ENCODE measurements around the gene PREB. TPM values are rescaled to one million over a fixed set of nuclear protein-coding genes. Genes with fewer than 3 reads are reported as not detected.

Gene PREB
- total RNA-seq, 1 experiment from 2014 or later, result 52.7 TPM

DNA sequence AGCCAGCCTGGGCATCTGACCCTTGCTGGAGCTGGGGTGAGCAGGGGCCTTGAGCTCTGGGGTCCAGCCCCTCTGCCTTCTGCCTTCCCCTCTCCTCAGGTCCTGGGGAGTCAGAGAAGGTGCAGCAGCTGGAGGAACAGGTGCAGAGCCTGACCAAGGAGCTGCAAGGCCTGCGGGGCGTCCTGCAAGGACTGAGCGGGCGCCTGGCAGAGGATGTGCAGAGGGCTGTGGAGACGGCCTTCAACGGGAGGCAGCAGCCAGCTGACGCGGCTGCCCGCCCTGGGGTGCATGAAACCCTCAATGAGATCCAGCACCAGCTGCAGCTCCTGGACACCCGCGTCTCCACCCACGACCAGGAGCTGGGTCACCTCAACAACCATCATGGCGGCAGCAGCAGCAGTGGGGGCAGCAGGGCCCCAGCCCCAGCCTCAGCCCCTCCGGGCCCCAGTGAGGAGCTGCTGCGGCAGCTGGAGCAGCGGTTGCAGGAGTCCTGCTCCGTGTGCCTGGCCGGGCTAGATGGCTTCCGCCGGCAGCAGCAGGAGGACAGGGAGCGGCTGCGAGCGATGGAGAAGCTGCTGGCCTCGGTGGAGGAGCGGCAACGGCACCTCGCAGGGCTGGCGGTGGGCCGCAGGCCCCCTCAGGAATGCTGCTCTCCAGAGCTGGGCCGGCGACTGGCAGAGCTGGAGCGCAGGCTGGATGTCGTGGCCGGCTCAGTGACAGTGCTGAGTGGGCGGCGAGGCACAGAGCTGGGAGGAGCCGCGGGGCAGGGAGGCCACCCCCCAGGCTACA is 52.3 kb downstream of the PREB start:
- H3K4me1 ChIP-seq (ENCODE audit: insufficient read depth, low read length, poor library complexity, severe bottlenecking), result peaks cover 28% of the 10 kb centered on the region
- H3K27me3 ChIP-seq (replicated peaks; ENCODE audit: insufficient read depth, low read depth, low read length, poor library complexity), result no peaks in the 10 kb centered on the region
- TF ChIP-seq EZH2 (IDR thresholded peaks at IDR 0.05; ENCODE audit: borderline replicate concordance, low read depth, low read length, poor library complexity, severe bottlenecking), result no peak
- no peak for TF ChIP-seq CTCF (conservative IDR thresholded peaks at IDR 0.05; ENCODE audit: low read depth, low read length)
- intact Hi-C loops (cut with micrococcal nuclease; ENCODE audit: unreplicated experiment), result no loop called here
- H3K4me3 ChIP-seq (ENCODE audit: low read depth, low read length, poor library complexity, severe bottlenecking), result no peak overlapping the region
- no TSS peak for BruUV-seq (replicated peaks)
- no peak for DNase-seq (ENCODE audit: low spot score)
- no peaks in the 10 kb centered on the region for H3K9me3 ChIP-seq (ENCODE audit: low read depth, low read length, poor library complexity, severe bottlenecking)
- ChIA-PET CTCF (interaction anchor here (1.5 kb wide), 1 partner anchor 10 kb away, joined by 10 read pairs; the partner anchor contains the start of gene OST4), POLR2A (ENCODE audit: low non-redundant PET) (no interaction called here)
- peak overlapping the region; percentile 75 for H3K27ac ChIP-seq (ENCODE audit: low read depth, low read length, poor library complexity, severe bottlenecking)
- no peaks in the 10 kb centered on the region for H3K36me3 ChIP-seq (ENCODE audit: insufficient read depth, low read length, poor library complexity, severe bottlenecking)

Other genes with a start within 250 kb of the PREB start
- gene MAPRE3, start 164.0 kb downstream of the PREB start, total RNA-seq (2021), result 8.4 and 9.0 TPM in 2 replicates
- gene TMEM214, start 101.7 kb downstream of the PREB start, total RNA-seq (2021), result 76.7 and 77.8 TPM in 2 replicates
- 64.1 and 72.8 TPM in 2 replicates for gene AGBL5, start 83.0 kb downstream of the PREB start, total RNA-seq (2021)
- gene OST4, start 63.0 kb downstream of the PREB start, total RNA-seq (2021), result 235 and 237 TPM in 2 replicates
- 31.0 and 46.8 TPM in 2 replicates for gene EMILIN1, start 56.0 kb downstream of the PREB start, total RNA-seq (2021)
- 39.1 and 40.2 TPM in 2 replicates for gene KHK, start 47.9 kb downstream of the PREB start, total RNA-seq (2021)
- 8.4 and 9.4 TPM in 2 replicates for gene CGREF1, start 15.5 kb downstream of the PREB start, total RNA-seq (2021)
- gene ABHD1, start 10.8 kb downstream of the PREB start, total RNA-seq (2021), result 0.22 TPM in 1 of 2 replicates, not detected in the other
- gene PRR30, start 4.8 kb upstream of the PREB start, total RNA-seq (2021), result not detected in 2 replicates
- not detected in 2 replicates for gene TCF23, start 14.4 kb upstream of the PREB start, total RNA-seq (2021)
- gene ATRAID, start 77.4 kb upstream of the PREB start, total RNA-seq (2021), result 106 and 107 TPM in 2 replicates
- gene SLC5A6, start 77.6 kb upstream of the PREB start, total RNA-seq (2021), result 366 and 515 TPM in 2 replicates
- gene CAD, start 82.7 kb upstream of the PREB start, total RNA-seq (2021), result 194 and 210 TPM in 2 replicates
- 45.0 and 45.6 TPM in 2 replicates for gene SLC30A3, start 128.4 kb upstream of the PREB start, total RNA-seq (2021)
- gene DNAJC5G, start 140.8 kb upstream of the PREB start, total RNA-seq (2021), result 2.4 and 2.7 TPM in 2 replicates
- gene TRIM54, start 147.8 kb upstream of the PREB start, total RNA-seq (2021), result 2.2 and 2.8 TPM in 2 replicates
- gene UCN, start 173.8 kb upstream of the PREB start, total RNA-seq (2021), result 0.64 and 0.68 TPM in 2 replicates
- 63.4 and 66.3 TPM in 2 replicates for gene MPV17, start 188.5 kb upstream of the PREB start, total RNA-seq (2021)
- gene GTF3C2, start 222.1 kb upstream of the PREB start, total RNA-seq (2021), result 85.7 and 89.3 TPM in 2 replicates
- 68.8 and 74.7 TPM in 2 replicates for gene EIF2B4, start 235.7 kb upstream of the PREB start, total RNA-seq (2021)
- 109 and 110 TPM in 2 replicates for gene SNX17, start 236.0 kb upstream of the PREB start, total RNA-seq (2021)
- 21.3 and 22.3 TPM in 2 replicates for gene ZNF513, start 246.1 kb upstream of the PREB start, total RNA-seq (2021)

Measured in A673 (cell line).